K562 (cell line): ENCODE data around the gene GSTA2. TPM values are rescaled to one million over a fixed set of nuclear protein-coding genes. Genes with fewer than 3 reads are reported as not detected.
A peak's percentile ranks its signal among the peaks of the same experiment; 100 is the strongest.

Experiments
- ATAC-seq: fragments of 200-7000 bp; cut with Tn5 transposase; 3 replicates; pipeline ENCODE4 v1.9.1; 2020; ENCODE audit warnings: moderate library complexity
- BruUV-seq: library from RNA; stranded (reverse); fragments of 400-500 nt; replicated peaks from 2 replicates; lab custom pipeline; 2021; lab: Mats Ljungman, UMichigan
- CTCF ChIA-PET: fragments of 300-600 bp; formaldehyde crosslinking; extraction: SDS; loops from one replicate; lab custom pipeline; 2021; ENCODE audit warnings: low intra/inter-chr PET ratio; lab: Yijun Ruan, JAX
- POLR2A ChIA-PET: fragments of 300-600, 350-650 bp; sonication (Branson Sonifier 250); formaldehyde crosslinking; extraction: SDS; loops from one replicate; lab custom pipeline; 2021; ENCODE audit warnings: antibody characterized with exemption, inconsistent platforms; lab: Yijun Ruan, JAX
- DNase-seq, 4 experiments: peaks; one replicate each; pipeline versions ENCODE4 v3.0.0 to v3.0.0-alpha.2; 2011 to 2018; ENCODE audit warnings: low spot score in 3 of 4, mixed read lengths in 3 of 4; ENCODE audit errors: extremely low read depth in 1 of 4
- FAIRE-seq: peaks from 2 replicates; lab custom pipeline; 2011; peaks lifted over from hg19 to GRCh38; lab: Jason Lieb, UNC
- H2AFZ ChIP-seq: 2 replicates; pipeline ENCODE4 v1.6.0; 2011; ENCODE audit warnings: low read depth, low read length, control low read depth, inconsistent platforms
- H3K27ac ChIP-seq: fragments of 200-600 bp; 3 replicates; pipeline ENCODE4 v1.8.0; 2011; ENCODE audit warnings: low read depth, mild to moderate bottlenecking, control low read depth, inconsistent platforms, low read length, moderate library complexity, mixed read lengths; ENCODE audit errors: extremely low read depth
- H3K27me3 ChIP-seq, 2 experiments: fragments of 300-600 bp in 1 of 2; 2 replicates in 1 of 2; 3 replicates in 1 of 2; pipeline versions ENCODE4 v1.6.0 to v1.8.0; 2011; ENCODE audit warnings: inconsistent platforms in 2 of 2, low read length in 2 of 2, mild to moderate bottlenecking in 1 of 2, mixed read lengths in 1 of 2, moderate library complexity in 1 of 2; ENCODE audit not compliant: control insufficient read depth in 2 of 2, insufficient read depth in 2 of 2
- H3K36me3 ChIP-seq: fragments of 300-600 bp; 3 replicates; pipeline ENCODE4 v1.8.0; 2011; ENCODE audit warnings: mild to moderate bottlenecking, low read length, inconsistent platforms; ENCODE audit not compliant: control insufficient read depth, insufficient read depth
- H3K4me1 ChIP-seq, 2 experiments: fragments of 200-600 bp in 1 of 2; replicated peaks in 1 of 2; 2 replicates in 1 of 2; 3 replicates in 1 of 2; pipeline versions ENCODE4 v1.5.1 to v1.8.0; 2011; ENCODE audit warnings: inconsistent platforms in 2 of 2, low read length in 2 of 2, mild to moderate bottlenecking in 1 of 2, mixed read lengths in 1 of 2, moderate library complexity in 1 of 2; ENCODE audit not compliant: control insufficient read depth in 2 of 2, insufficient read depth in 2 of 2
- H3K4me2 ChIP-seq: 2 replicates; pipeline ENCODE4 v1.6.1; 2011; ENCODE audit warnings: low read length, control low read depth, inconsistent platforms, mixed read lengths; ENCODE audit not compliant: insufficient read depth
- H3K4me3 ChIP-seq: fragments of 200-600 bp; sonication (generic), shearing (Covaris generic); 2 replicates; pipeline ENCODE4 v1.5.1; 2016; ENCODE audit warnings: control low read depth, inconsistent platforms
- H3K79me2 ChIP-seq: fragments of 200-600 bp; 3 replicates; pipeline ENCODE4 v1.8.0; 2011; ENCODE audit warnings: low read length, inconsistent platforms; ENCODE audit not compliant: control insufficient read depth, insufficient read depth
- H3K9ac ChIP-seq, 2 experiments: 2 replicates each; pipeline versions ENCODE4 v1.6.0 to v1.6.1; 2011; ENCODE audit warnings: low read depth in 2 of 2, low read length in 2 of 2, control low read depth in 1 of 2, inconsistent platforms in 1 of 2, mild to moderate bottlenecking in 1 of 2, mixed read lengths in 1 of 2; ENCODE audit not compliant: insufficient read depth in 1 of 2
- H3K9me1 ChIP-seq: one replicate; pipeline ENCODE4 v1.6.0; 2011; ENCODE audit warnings: inconsistent platforms, mild to moderate bottlenecking, low read length, moderate library complexity; ENCODE audit not compliant: control insufficient read depth, insufficient read depth
- H3K9me3 ChIP-seq: replicated peaks from 2 replicates; pipeline ENCODE4 v1.5.1; 2011; ENCODE audit warnings: low read depth, low read length, inconsistent platforms; ENCODE audit not compliant: control insufficient read depth, insufficient read depth
- H4K20me1 ChIP-seq: replicated peaks from 2 replicates; pipeline ENCODE4 v1.6.1; 2011; ENCODE audit warnings: low read length, inconsistent platforms, mixed read lengths; ENCODE audit not compliant: control insufficient read depth, insufficient read depth
- ARID1B ChIP-seq: fragments of 450-650 bp; IDR thresholded peaks from 2 replicates; pipeline ENCODE4 v1.6.1; 2016; ENCODE audit warnings: antibody characterized with exemption, mild to moderate bottlenecking, inconsistent platforms
- CBFA2T2 ChIP-seq: fragments of 450-650 bp; conservative IDR thresholded peaks from 2 replicates; pipeline ENCODE4 v1.6.1; 2017; ENCODE audit warnings: mild to moderate bottlenecking
- CBFA2T3 ChIP-seq: fragments of 450-650 bp; IDR thresholded peaks from 2 replicates; pipeline ENCODE4 v1.6.1; 2017
- CEBPB ChIP-seq: fragments of 450-650 bp; IDR thresholded peaks from 2 replicates; pipeline ENCODE4 v1.6.1; 2016; ENCODE audit warnings: missing genetic modification characterization, missing compliant biosample characterization
- CREM ChIP-seq: IDR thresholded peaks from 2 replicates; pipeline ENCODE4 v1.6.1; 2014; ENCODE audit warnings: antibody characterized with exemption, low read depth
- EP300 ChIP-seq: IDR thresholded peaks from 2 replicates; pipeline ENCODE4 v1.6.1; 2012; ENCODE audit warnings: low read length, improper control_type of control experiment
- GATA2 ChIP-seq: sonication (generic); formaldehyde crosslinking; IDR thresholded peaks from 2 replicates; pipeline ENCODE4 v1.4.0; 2020; ENCODE audit warnings: mild to moderate bottlenecking, missing genetic modification reagents
- HDAC1 ChIP-seq, 2 experiments: fragments of 450-650 bp; IDR thresholded peaks; 2 replicates each; pipeline ENCODE4 v1.6.1; 2016 to 2017; ENCODE audit warnings: inconsistent platforms in 1 of 2, mild to moderate bottlenecking in 1 of 2, moderate library complexity in 1 of 2
- HDAC3 ChIP-seq: fragments of 450-650 bp; IDR thresholded peaks from 2 replicates; pipeline ENCODE4 v1.6.1; 2018; ENCODE audit warnings: borderline replicate concordance, mild to moderate bottlenecking, moderate library complexity; ENCODE audit not compliant: partially characterized antibody
- MAFF ChIP-seq: IDR thresholded peaks from 2 replicates; pipeline ENCODE4 v1.6.1; 2012; ENCODE audit warnings: low read length, improper control_type of control experiment
- MTA2 ChIP-seq: fragments of 450-650 bp; IDR thresholded peaks from 2 replicates; pipeline ENCODE4 v1.6.1; 2016; ENCODE audit warnings: low read depth
- RAD21 ChIP-seq, 2 experiments: fragments of 250-450 bp in 1 of 2; fragments of 450-650 bp in 1 of 2; sonication (Bioruptor Pico) in 1 of 2; formaldehyde crosslinking in 1 of 2; IDR thresholded peaks in 1 of 2; conservative IDR thresholded peaks in 1 of 2; 2 replicates each; pipeline versions ENCODE4 v1.4.0 to v1.8.0; 2020 to 2022; ENCODE audit warnings: mild to moderate bottlenecking in 2 of 2, moderate library complexity in 1 of 2
- RBM22 ChIP-seq: fragments of 200-400 bp; formaldehyde crosslinking; IDR thresholded peaks from 2 replicates; pipeline ENCODE4 v1.6.1; 2018; ENCODE audit warnings: low read length, low read depth; ENCODE audit not compliant: poor library complexity, severe bottlenecking
- TAL1 ChIP-seq: fragments of 450-650 bp; IDR thresholded peaks from 2 replicates; pipeline ENCODE4 v1.6.1; 2016; ENCODE audit warnings: mild to moderate bottlenecking
- TCF3 ChIP-seq: sonication (generic); formaldehyde crosslinking; IDR thresholded peaks from 2 replicates; pipeline ENCODE4 v1.4.0; 2020; ENCODE audit warnings: mild to moderate bottlenecking, missing genetic modification reagents
- TEAD4 ChIP-seq, 2 experiments: sonication (generic) in 1 of 2; formaldehyde crosslinking in 1 of 2; IDR thresholded peaks; 2 replicates each; pipeline versions ENCODE4 v1.6.1 to v1.8.0; 2012 to 2022; ENCODE audit warnings: borderline replicate concordance in 1 of 2, inconsistent platforms in 1 of 2, low read length in 1 of 2, mild to moderate bottlenecking in 1 of 2, missing genetic modification reagents in 1 of 2
- TRIM24 ChIP-seq, 2 experiments: fragments of 450-650 bp; IDR thresholded peaks; 2 replicates each; pipeline ENCODE4 v1.6.1; 2016
- ZKSCAN3 ChIP-seq: fragments of 250-450 bp; sonication (Bioruptor Pico); IDR thresholded peaks from 2 replicates; pipeline ENCODE4 v1.4.0; 2020
- ZZZ3 ChIP-seq: fragments of 450-650 bp; IDR thresholded peaks from 2 replicates; pipeline ENCODE4 v1.6.1; 2016; ENCODE audit warnings: antibody characterized with exemption, mild to moderate bottlenecking, moderate library complexity
- WGBS: fragments of 100-300 bp; shearing (Covaris generic); methylation state at CpG from one replicate; pipeline ENCODE4 v1.1.6; 2016; ENCODE audit warnings: low coverage, mixed read lengths; ENCODE audit not compliant: insufficient coverage; ENCODE audit errors: missing lambda C conversion rate; 5-methylcytosine and 5-hydroxymethylcytosine counted together
- in situ Hi-C: fragments of 300-500 bp; cut with MboI; formaldehyde crosslinking; loops from 4 replicates; pipeline ENCODE4 v1.15.0; 2018; ENCODE audit warnings: inconsistent platforms, mixed read lengths
- intact Hi-C: fragments of 100-400 bp; cut with micrococcal nuclease; formaldehyde crosslinking; loops from 2 replicates; pipeline ENCODE4 v1.14.2; 2022
- polyA plus RNA-seq, 8 experiments: library from polyadenylated mRNA; depleted of rRNA in 4 of 8; stranded (reverse) in 5 of 8; unstranded in 3 of 8; fragments of >200 nt; fragmentation: Nextera tagmentation in 2 of 8; fragmentation: Illumina TruSeq in 1 of 8; extraction: Ambion mirVana in 2 of 8; extraction: Trizol in 1 of 8; gene quantifications; 2 replicates each; pipeline versions ENCODE4 v1.2.1 to v1.2.3, GENCODE V29; 2011 to 2014; ENCODE audit warnings: inconsistent platforms in 1 of 8, missing spikeins in 1 of 8
- total RNA-seq, 7 experiments: library from RNA; depleted of rRNA in 6 of 7; stranded (reverse); fragments of >200 nt in 6 of 7; fragmentation: Illumina TruSeq in 2 of 7; extraction: Trizol in 2 of 7; gene quantifications; 2 replicates each; pipeline versions ENCODE4 v1.2.1 to v1.2.3, GENCODE V29; 2011 to 2021; ENCODE audit warnings: low replicate concordance in 1 of 7
- TF ChIP-seq, protein P1 (sequence below): sonication (generic); formaldehyde crosslinking; IDR thresholded peaks from 2 replicates; pipeline ENCODE4 v1.8.0; 2022; ENCODE audit warnings: missing genetic modification reagents, mild to moderate bottlenecking, moderate library complexity, borderline replicate concordance
- TF ChIP-seq, protein P2 (sequence below), 2 experiments: fragments of 450-650 bp; conservative IDR thresholded peaks; 2 replicates each; pipeline ENCODE4 v1.6.1; 2017; ENCODE audit warnings: mild to moderate bottlenecking in 2 of 2, moderate library complexity in 2 of 2

Gene GSTA2
- total and polyA plus RNA-seq, 9 of the 15 experiments (the other 6 are each of a cell fraction or from before 2014, with no cell fraction given) = 0.11 to 0.24 (median 0.14) TPM; not detected in 3

- DNase-seq (peak in 3 of 4 experiments; percentile 22 to 76 (median 62)), FAIRE-seq (peak; percentile 96), ATAC-seq (peak; percentile 85)
- Histone ChIP-seq H3K79me2 (no peaks in the 10 kb centered on the region), H3K9me1 (no peaks in the 10 kb centered on the region), H3K27me3 (peaks cover 0 to 3% of the 10 kb centered on the region in 2 experiments; a peak in 1 of 5 replicates), H3K27ac (no peak overlapping the region), H3K36me3 (no peaks in the 10 kb centered on the region), H3K4me3 (no peak overlapping the region), H3K9ac (no peak overlapping the region), H3K4me1 (peaks cover 0 to 10% of the 10 kb centered on the region in 2 experiments; a peak in 3 of 5 replicates), H4K20me1 (no peaks in the 10 kb centered on the region), H2AFZ (no peak overlapping the region), H3K9me3 (0 out of 2 replicates have a peak, but pooled peaks cover 1% of the 10 kb centered on the region), H3K4me2 (peak overlapping the region; percentile 5; the same call in 1 of the 2 replicates)
- WGBS = 4% methylated on average over 3 of the region's 3 CpGs
- no TSS peak for BruUV-seq
- intact Hi-C loops = no loop called here
- in situ Hi-C loops = no loop called here
- POLR2A ChIA-PET = interaction anchor here (1.1 kb wide), 1 partner anchor 21 kb away, joined by 3 read pairs; no protein-coding TSS in a partner anchor
- CTCF ChIA-PET = no interaction called here
- TF ChIP-seq MTA2 (peak; percentile 61; the same call in 1 of the 2 replicates), EP300 (peak; percentile 43; the same call in 1 of the 2 replicates), ZZZ3 (no peak), RBM22 (no peak), GATA2 (peak; percentile 33; the same call in 1 of the 2 replicates), CEBPB (tag) (no peak), TRIM24 (IDR thresholded peaks at IDR 0.05) (peak; percentile 60 to 76; a peak in 2 of 4 replicates), ZKSCAN3 (CRISPR knock-in tag) (no peak), ARID1B (peak; percentile 83), TCF3 (peak; percentile 67), CREM (no peak), RAD21 (CRISPR knock-in tag; conservative IDR thresholded peaks at IDR 0.05 in 1 of 2, IDR thresholded peaks at IDR 0.05 in 1 of 2) (no peak), CBFA2T3 (peak; percentile 94), CBFA2T2 (peak; percentile 89), TAL1 (peak; percentile 76; the same call in 1 of the 2 replicates), HDAC3 (peak; percentile 29), TEAD4 (IDR thresholded peaks at IDR 0.05; ENCODE audit: low read length) (peak; percentile 75), TEAD4 (CRISPR knock-in tag; IDR thresholded peaks at IDR 0.05; ENCODE audit: borderline replicate concordance) (no peak), HDAC1 (IDR thresholded peaks at IDR 0.05) (peak in 1 of 2 experiments; percentile 53; a peak in 2 of 4 replicates), MAFF (no peak)
- TF ChIP-seq, protein P1, sequence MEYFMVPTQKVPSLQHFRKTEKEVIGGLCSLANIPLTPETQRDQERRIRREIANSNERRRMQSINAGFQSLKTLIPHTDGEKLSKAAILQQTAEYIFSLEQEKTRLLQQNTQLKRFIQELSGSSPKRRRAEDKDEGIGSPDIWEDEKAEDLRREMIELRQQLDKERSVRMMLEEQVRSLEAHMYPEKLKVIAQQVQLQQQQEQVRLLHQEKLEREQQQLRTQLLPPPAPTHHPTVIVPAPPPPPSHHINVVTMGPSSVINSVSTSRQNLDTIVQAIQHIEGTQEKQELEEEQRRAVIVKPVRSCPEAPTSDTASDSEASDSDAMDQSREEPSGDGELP (CRISPR knock-in tag) = peak; percentile 56; the same call in 1 of the 2 replicates
- TF ChIP-seq, protein P2, sequence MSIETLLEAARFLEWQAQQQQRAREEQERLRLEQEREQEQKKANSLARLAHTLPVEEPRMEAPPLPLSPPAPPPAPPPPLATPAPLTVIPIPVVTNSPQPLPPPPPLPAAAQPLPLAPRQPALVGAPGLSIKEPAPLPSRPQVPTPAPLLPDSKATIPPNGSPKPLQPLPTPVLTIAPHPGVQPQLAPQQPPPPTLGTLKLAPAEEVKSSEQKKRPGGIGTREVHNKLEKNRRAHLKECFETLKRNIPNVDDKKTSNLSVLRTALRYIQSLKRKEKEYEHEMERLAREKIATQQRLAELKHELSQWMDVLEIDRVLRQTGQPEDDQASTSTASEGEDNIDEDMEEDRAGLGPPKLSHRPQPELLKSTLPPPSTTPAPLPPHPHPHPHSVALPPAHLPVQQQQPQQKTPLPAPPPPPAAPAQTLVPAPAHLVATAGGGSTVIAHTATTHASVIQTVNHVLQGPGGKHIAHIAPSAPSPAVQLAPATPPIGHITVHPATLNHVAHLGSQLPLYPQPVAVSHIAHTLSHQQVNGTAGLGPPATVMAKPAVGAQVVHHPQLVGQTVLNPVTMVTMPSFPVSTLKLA (conservative IDR thresholded peaks at IDR 0.05) = 0 out of 4 replicates have a peak, but pooled peaks of 1 of the 2 experiments have one; percentile 17
Observed at GRCh38 chr6:52739627-52740026, 23.6 kb downstream of the GSTA2 start.
